GM21423 (cell line): ENCODE data around the gene EYA4.

Experiments used
- ATAC-seq: cut with Tn5 transposase; IDR thresholded peaks from one replicate; pipeline ENCODE4 v1.9.1; 2021; ENCODE audit warnings: mild to moderate bottlenecking, moderate library complexity; ENCODE audit not compliant: unreplicated experiment

The EYA4 gene

GRCh38 chr6:133340557-133340956 lies 99.4 kb downstream of the EYA4 start:
- ATAC-seq: no peak

- ATAC-seq: no peak
Measured at GRCh38 chr6:133341607-133342158, 100.5 kb downstream of the EYA4 start.

GRCh38 chr6:133343220-133343619 lies 102.1 kb downstream of the EYA4 start:
- ATAC-seq: no peak

GRCh38 chr6:133348846-133349245 lies 107.7 kb downstream of the EYA4 start:
- no peak for ATAC-seq

GRCh38 chr6:133350928-133351327 lies 109.8 kb downstream of the EYA4 start:
- no peak for ATAC-seq

GRCh38 chr6:133352046-133352445 lies 110.9 kb downstream of the EYA4 start:
- no peak for ATAC-seq

- no peak for ATAC-seq
Measured at GRCh38 chr6:133353061-133353460, 111.9 kb downstream of the EYA4 start.

- ATAC-seq: no peak
Measured at GRCh38 chr6:133355922-133356321, 114.8 kb downstream of the EYA4 start.

GRCh38 chr6:133358574-133359150 lies 117.5 kb downstream of the EYA4 start:
- no peak for ATAC-seq

GRCh38 chr6:133359256-133359655 lies 118.1 kb downstream of the EYA4 start:
- ATAC-seq: no peak

GRCh38 chr6:133359760-133360159 lies 118.6 kb downstream of the EYA4 start:
- ATAC-seq: no peak

- no peak for ATAC-seq
Measured at GRCh38 chr6:133360194-133360593, 119.0 kb downstream of the EYA4 start.

GRCh38 chr6:133362813-133363212 lies 121.7 kb downstream of the EYA4 start:
- ATAC-seq: no peak

GRCh38 chr6:133368664-133369063 lies 127.5 kb downstream of the EYA4 start:
- ATAC-seq: no peak

- no peak for ATAC-seq
Measured at GRCh38 chr6:133369773-133370272, 128.7 kb downstream of the EYA4 start.

- no peak for ATAC-seq
Measured at GRCh38 chr6:133376743-133377142, 135.6 kb downstream of the EYA4 start.

GRCh38 chr6:133377219-133377618 lies 136.1 kb downstream of the EYA4 start:
- ATAC-seq: no peak

GRCh38 chr6:133380047-133380446 lies 138.9 kb downstream of the EYA4 start:
- ATAC-seq: no peak

- ATAC-seq: no peak
Measured at GRCh38 chr6:133380723-133381122, 139.6 kb downstream of the EYA4 start.

GRCh38 chr6:133388731-133389130 lies 147.6 kb downstream of the EYA4 start:
- no peak for ATAC-seq

GRCh38 chr6:133390168-133390567 lies 149.0 kb downstream of the EYA4 start:
- ATAC-seq: no peak

GRCh38 chr6:133392015-133392414 lies 150.9 kb downstream of the EYA4 start:
- ATAC-seq: no peak

- ATAC-seq: no peak
Measured at GRCh38 chr6:133392641-133393040, 151.5 kb downstream of the EYA4 start.
